Right lobe of liver (tissue), 4 donors: ENCODE results near the gene ABCB10.

ENCODE experiments used
- CTCF ChIP-seq, 4 donors: fragments of 200-600 bp in 3 of 4; fragments of 450-650 bp in 1 of 4; IDR thresholded peaks; one replicate each; pipeline versions ENCODE4 v1.5.1 to v1.8.0; 2016 to 2022; ENCODE audit warnings: antibody characterized with exemption in 4 of 4, mild to moderate bottlenecking in 2 of 4
- POLR2A ChIP-seq: fragments of 450-650 bp; IDR thresholded peaks from one replicate; pipeline ENCODE4 v1.6.1; 2017; ENCODE audit warnings: antibody characterized with exemption, mild to moderate bottlenecking
- donor health status: DM: no; HTN: no; CAD: no.
- donor health status: DM: no; HTN: no; CAD: no.
- donor health status: DM: no; HTN: yes; CAD: no.

- TF ChIP-seq CTCF (IDR thresholded peaks at IDR 0.05), result no peak
- no peak for TF ChIP-seq POLR2A
Observed at GRCh38 chr1:229466887-229467286, 91.6 kb downstream of the ABCB10 start.
